NCI-H1930 (cell line): ENCODE data around the gene SLC5A3.

ENCODE experiments used
- DNase-seq, 2 experiments: peaks; one replicate each; lab custom pipeline; 2025; lab: John Stamatoyannopoulos, UW

SLC5A3 gene

DNA sequence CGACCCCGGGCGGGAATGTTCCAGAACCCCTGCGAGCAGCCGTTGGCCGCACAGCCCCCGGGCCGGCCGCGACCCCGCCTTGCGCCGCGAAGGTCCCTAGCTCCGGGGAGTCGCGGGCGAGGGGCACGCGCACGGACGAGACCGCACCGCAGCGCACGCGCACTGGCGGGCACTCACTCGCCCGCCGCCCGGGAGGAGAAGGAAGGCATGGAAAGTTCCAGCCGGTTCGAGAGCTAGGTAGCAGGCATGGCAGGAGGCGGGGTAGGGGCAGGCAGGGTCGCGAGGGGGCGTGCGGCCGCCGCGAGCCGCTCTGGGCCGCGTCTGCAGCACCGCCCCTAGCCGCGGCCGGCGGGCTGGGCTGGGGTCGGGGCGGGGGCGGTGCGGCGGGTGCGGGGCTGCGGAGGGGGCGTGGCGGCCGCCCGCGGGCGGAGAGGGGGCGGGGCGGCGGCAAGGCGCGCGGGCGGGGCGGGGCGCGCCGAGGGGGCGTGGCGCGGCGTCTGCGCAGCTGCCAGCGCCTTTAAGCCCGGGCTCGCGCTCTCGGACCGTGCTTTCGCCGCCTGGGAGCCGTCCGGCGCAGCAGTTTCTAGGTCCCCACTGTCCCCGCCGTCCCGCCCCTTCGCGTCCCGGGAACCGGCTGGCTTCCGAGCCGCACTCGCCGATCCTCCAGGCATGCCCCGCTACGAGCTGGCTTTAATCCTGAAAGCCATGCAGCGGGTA lies at the start of gene SLC5A3, which contains the start of gene MRPS6:
SLC5A3 (plus strand) TSS at position 547 of the 717 bp plus-strand sequence. CDS start 21,621 bp downstream, outside the sequence.
MRPS6 (plus strand) TSS at position 547 of the 717 bp plus-strand sequence; CDS start at position 670, 123 bp downstream.
- peak; percentile 82 to 90 for DNase-seq

DNA sequence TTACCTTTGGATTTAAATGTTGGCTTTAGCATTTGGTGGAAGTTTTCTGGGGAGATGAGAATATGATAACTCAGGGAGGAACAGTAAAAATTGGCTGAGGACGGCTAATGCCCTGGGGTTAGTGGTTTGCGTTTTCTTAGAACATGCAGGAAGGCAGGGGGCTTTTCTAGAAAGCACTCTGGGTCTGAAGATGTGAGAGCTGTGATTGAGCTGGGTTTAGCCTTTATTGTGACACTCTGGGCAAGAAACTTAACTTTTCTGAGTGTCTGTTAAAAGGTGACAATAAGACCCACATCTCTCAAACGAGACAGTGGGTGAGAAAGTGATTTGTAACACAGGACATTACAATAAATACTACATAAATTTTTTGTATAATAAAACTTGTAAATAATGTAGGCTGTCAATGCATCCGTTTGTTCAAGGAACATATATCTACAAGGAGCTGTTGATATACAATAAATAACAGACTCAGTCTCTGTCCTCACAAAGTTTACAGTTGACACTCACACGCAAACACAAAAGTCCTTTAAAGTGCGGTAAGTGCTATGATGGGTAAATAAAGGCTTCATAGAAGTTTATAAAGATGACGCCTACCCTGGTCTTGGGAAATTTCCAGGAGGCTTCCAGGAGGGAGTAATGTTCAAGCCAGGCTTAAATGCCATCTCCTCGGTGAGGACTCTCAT lies 49.5 kb upstream of the SLC5A3 start:
- DNase-seq: no peak

- DNase-seq: no peak
Measured at GRCh38 chr21:34024374-34024693, 49.0 kb upstream of the SLC5A3 start.

GRCh38 chr21:34027721-34028461 lies 45.5 kb upstream of the SLC5A3 start:
- DNase-seq: no peak

- peak; percentile 77 to 79 for DNase-seq
Measured at GRCh38 chr21:34029743-34030528, 43.4 kb upstream of the SLC5A3 start.

DNA sequence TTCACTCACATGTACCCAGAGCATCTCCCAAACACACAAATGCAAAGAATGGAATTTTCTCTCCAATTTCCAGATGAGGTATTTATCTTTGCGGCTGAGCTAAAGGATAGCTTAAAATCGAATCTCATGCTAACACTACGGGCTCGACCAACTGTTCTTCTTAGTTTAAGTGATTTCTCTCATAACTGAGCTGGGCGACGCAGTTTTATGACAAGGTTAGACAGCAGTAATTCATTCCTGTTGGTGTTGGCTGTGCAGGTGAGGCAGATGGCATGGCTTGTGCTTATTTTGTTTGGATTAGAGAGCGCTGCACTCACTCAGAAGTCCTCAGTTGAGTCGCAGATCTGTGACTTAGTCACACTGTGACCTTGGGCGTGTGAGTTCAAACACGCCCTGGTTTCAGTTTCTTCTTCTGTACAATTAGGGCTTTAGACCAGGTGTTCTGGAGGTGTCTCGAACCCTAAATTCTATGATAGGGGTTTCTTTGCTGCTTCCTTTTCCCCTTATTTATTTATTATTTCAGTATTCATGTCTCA lies 41.5 kb upstream of the SLC5A3 start:
- DNase-seq: no peak

- DNase-seq: no peak
Measured at GRCh38 chr21:34034369-34035014, 38.9 kb upstream of the SLC5A3 start.

DNA sequence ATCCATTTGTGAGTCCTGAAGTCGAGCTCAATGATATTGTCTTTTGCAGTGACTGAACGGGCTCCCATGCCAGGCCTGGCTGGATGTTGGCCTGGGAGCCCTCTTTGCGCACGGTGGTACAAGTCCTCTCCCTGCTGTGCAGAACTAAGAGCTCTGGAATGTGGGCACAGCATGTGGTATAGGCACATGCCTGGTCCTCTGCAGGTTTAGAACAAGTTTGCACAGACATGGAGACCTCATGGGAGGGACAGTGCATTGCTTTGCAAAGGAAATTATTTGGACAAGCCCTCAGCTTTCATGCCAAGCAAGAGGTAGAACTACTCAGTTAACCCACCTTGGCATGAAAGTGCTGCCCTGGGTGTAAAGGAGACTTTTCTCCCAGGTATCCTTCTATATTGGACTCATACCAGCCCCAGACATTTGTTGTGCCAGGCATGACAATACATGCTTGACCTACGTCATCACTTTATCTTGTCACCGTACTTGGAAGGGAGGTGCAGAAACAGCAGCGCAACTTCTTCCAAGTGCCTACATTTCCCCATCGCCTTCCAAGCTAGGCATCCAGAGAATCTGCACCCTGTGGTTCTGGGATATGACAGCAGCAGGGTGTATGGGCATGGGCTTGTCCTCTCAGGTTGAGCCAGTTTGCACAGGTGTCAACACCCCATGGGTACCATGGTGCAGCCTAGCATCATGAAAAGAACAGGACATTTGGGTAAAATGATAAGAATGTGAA lies 37.6 kb upstream of the SLC5A3 start:
- DNase-seq: no peak

GRCh38 chr21:34037009-34037795 lies 36.2 kb upstream of the SLC5A3 start:
- DNase-seq: no peak

DNA sequence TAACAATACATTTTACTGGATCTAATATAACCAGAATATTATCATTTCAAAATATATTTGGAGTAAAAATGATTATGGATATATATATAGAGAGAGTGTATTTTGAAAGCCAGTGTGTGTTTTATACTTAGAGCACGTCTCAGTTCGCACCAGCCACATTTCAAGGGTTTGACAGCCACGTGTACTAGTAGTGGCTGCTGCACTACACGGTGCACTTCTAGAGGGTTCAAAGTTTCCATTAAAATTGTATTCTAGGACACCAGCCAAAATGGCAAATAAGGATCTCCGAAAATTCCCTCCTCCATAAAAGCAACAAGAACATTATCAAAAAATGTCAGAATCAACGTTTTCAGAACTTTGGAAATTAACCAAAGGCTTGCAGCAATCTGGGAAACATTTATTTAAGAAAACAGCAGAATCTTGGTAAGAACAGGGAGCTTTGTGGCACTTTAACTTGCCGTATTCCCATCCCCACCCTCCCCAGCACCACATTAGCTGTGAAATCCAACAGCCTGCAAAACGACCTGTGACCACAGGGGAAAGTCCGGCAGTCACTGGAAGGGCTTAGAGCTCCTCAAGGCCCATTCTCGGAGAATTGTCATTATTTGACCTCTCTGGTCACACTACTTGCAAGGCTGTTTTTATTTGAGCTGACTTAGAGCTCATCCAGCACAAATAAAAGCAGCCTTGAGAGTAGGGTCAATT lies 33.5 kb upstream of the SLC5A3 start:
- DNase-seq: no peak

GRCh38 chr21:34042735-34043134 lies 30.6 kb upstream of the SLC5A3 start:
- no peak for DNase-seq

GRCh38 chr21:34043333-34043732 lies 30.0 kb upstream of the SLC5A3 start:
- DNase-seq: no peak

GRCh38 chr21:34046917-34047316 lies 26.5 kb upstream of the SLC5A3 start:
- DNase-seq: no peak

DNA sequence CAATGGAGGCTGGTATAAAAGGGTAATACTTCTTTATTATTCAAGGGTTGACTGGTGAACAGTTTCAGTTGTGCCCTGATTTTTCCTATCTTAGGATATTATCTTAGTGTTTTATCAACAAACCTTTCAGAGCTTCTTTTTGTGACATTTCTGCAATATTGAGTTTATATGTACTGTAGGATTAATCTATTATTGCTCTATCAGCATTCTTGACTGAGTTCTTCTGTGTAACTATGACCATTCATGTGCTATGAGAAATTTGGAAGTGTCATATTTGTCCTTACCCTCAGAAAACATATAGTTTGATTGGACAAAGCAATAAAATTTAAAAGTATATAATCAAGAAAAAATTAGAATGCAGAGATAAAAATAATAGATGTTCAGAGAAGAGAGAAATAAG lies 25.5 kb upstream of the SLC5A3 start:
- no peak for DNase-seq

- DNase-seq: no peak
Measured at GRCh38 chr21:34052171-34052570, 21.2 kb upstream of the SLC5A3 start.

GRCh38 chr21:34054259-34054658 lies 19.1 kb upstream of the SLC5A3 start:
- DNase-seq: peak; percentile 54 to 58

DNA sequence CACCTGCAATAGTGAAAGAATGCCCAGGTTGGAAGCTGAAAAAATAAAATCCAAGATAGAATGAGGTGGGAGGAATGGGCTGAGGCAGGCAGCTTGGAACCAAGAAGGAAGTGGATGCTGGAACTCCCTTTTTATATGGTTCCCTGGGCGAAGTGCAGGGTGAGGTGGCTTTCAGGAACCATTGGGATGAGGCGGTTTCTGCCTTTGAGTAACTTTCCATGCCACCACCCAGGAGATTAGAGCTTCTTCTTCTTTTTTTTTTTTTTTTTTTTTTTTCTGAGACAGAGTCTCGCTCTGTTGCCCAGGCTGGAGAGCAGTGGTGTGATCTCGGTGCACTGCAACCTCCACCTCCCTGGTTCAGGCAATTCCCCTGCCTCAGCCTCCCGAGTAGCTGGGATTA lies 17.8 kb upstream of the SLC5A3 start:
- no peak for DNase-seq

DNA sequence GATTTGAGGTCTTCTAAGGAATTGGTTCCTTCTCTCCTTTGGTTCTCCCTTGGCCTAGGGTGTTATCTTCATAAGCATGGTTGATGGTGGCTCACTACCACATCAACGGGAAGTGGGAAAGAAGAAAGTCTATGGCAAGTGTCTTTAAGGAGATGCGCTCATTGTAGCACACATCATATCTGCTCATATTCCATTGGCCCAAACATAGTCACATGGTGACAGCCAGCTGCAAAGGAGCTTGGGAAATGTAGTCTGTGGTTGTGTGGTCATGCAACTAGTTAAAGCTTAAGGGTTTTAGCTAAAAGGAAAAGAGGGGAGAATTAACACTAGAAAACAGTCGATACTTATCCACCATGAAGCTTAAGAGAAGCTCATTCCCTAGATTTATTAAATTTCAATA lies 11.4 kb upstream of the SLC5A3 start:
- no peak for DNase-seq

- no peak for DNase-seq
Measured at GRCh38 chr21:34065027-34065426, 8.4 kb upstream of the SLC5A3 start.
